ENCODE measurements around the gene SRC.

The SRC gene

GRCh38 chr20:37416100-37416847 lies 70.3 kb downstream of the SRC start:
- ChIA-PET POLR2A (ENCODE audit: low non-redundant PET) (no interaction called here), CTCF (interaction anchor here (0.6 to 0.7 kb wide), 4 partner anchors 26 to 228 kb away, joined by 3 to 4 read pairs (median 3); no protein-coding TSS in a partner anchor)
- DNase-seq (ENCODE audit: low spot score), result no peak
- no peak for TF ChIP-seq CTCF (conservative IDR thresholded peaks at IDR 0.05; ENCODE audit: low read depth)
- H3K27ac ChIP-seq, result no peak overlapping the region

GRCh38 chr20:37416848-37417616 lies 71.1 kb downstream of the SRC start:
- no peak for DNase-seq (ENCODE audit: low spot score)
- no peak for TF ChIP-seq CTCF (conservative IDR thresholded peaks at IDR 0.05; ENCODE audit: low read depth)
- CTCF ChIA-PET, result interaction anchor here (0.6 to 0.7 kb wide), 3 partner anchors 27 to 178 kb away, joined by 3 to 4 read pairs (median 3); no protein-coding TSS in a partner anchor
- POLR2A ChIA-PET (ENCODE audit: low non-redundant PET), result no interaction called here
- H3K27ac ChIP-seq, result no peak overlapping the region

GRCh38 chr20:37417617-37418467 lies 71.9 kb downstream of the SRC start:
- ChIA-PET POLR2A (ENCODE audit: low non-redundant PET) (no interaction called here), CTCF (interaction anchor here (0.7 kb wide), 1 partner anchor 77 kb away, joined by 3 read pairs; no protein-coding TSS in a partner anchor)
- DNase-seq (ENCODE audit: low spot score), result no peak
- no peak for TF ChIP-seq CTCF (conservative IDR thresholded peaks at IDR 0.05; ENCODE audit: low read depth)
- no peak overlapping the region for H3K27ac ChIP-seq

- ChIA-PET CTCF (interaction anchor here (0.7 kb wide), 1 partner anchor 76 kb away, joined by 3 read pairs; no protein-coding TSS in a partner anchor), POLR2A (ENCODE audit: low non-redundant PET) (no interaction called here)
- H3K27ac ChIP-seq, result no peak overlapping the region
Observed at GRCh38 chr20:37418591-37419109, 72.7 kb downstream of the SRC start.

GRCh38 chr20:37419307-37419706 lies 73.4 kb downstream of the SRC start:
- no peak for TF ChIP-seq CTCF (conservative IDR thresholded peaks at IDR 0.05; ENCODE audit: low read depth)
- ChIA-PET CTCF (no interaction called here), POLR2A (ENCODE audit: low non-redundant PET) (no interaction called here)
- H3K27ac ChIP-seq, result no peak overlapping the region
- DNase-seq (ENCODE audit: low spot score), result no peak

More at GRCh38 chr20:37418591-37419109, 72.7 kb downstream of the SRC start:
- no peak for DNase-seq (ENCODE audit: low spot score)
- no peak for TF ChIP-seq CTCF (conservative IDR thresholded peaks at IDR 0.05; ENCODE audit: low read depth)

All from RWPE1 (cell line).